ENCODE results near the gene FER. TPM values are rescaled to one million over a fixed set of nuclear protein-coding genes. Genes with fewer than 3 reads are reported as not detected.

The FER gene
- total and polyA plus RNA-seq, 9 of the 15 experiments (the other 6 are each of a cell fraction or from before 2014, with no cell fraction given) = 6.7 to 18.2 (median 8.9) TPM

DNA sequence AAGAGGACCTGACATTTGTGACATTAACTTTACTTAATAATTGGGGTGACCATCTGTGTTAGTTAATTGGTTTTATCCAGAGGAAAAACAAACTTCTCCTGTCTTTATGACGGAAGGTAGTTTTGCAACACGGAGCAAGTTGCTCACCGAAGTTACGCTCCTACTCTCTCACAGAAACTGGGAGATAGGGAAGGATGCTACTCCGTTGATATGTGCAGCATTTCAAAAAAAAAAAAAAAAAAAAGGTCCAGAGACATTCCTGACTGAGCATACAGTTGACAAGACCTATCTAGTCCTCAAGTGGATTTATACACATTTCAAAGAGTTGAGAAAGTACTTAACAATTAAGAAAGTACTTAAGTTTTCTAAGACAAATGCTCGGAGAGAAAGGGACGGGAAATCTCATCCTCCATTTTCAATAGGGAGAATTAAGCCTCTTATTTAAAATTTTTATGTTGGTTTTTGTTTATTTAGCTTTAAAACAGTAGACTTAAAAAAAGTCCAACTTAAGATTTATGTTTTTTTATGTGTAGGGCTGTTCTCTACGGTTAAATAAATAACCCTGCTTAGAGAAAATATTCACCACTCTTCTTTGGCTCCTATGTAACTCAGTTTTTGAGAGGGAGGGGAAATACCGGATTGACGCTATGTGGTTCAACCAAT lies 455 bp upstream of the FER start:
- H3K9me3 ChIP-seq (replicated peaks; ENCODE audit: control insufficient read depth, insufficient read depth, low read depth, low read length) = no peaks in the 10 kb centered on the region
- peak overlapping the region; percentile 84 for H3K4me2 ChIP-seq (ENCODE audit: insufficient read depth, low read length)
- no peak for ATAC-seq
- BruUV-seq (replicated peaks) = no TSS peak
- H3K9ac ChIP-seq (ENCODE audit: insufficient read depth in 1 of 2, low read depth in 2 of 2, low read length in 2 of 2) = peak overlapping the region in 1 of 2 experiments; percentile 88; a peak in 2 of 4 replicates
- peak overlapping the region; percentile 89 for H3K27ac ChIP-seq (ENCODE audit: extremely low read depth, low read depth, low read length)
- intact Hi-C loops (cut with micrococcal nuclease) (loop anchor here (5.0 kb wide), 1 partner anchor 225 kb away; no protein-coding TSS in a partner anchor), in situ Hi-C loops (cut with MboI) (no loop called here)
- H3K36me3 ChIP-seq (ENCODE audit: control insufficient read depth, insufficient read depth, low read length) = no peaks in the 10 kb centered on the region
- no peak for DNase-seq (ENCODE audit: extremely low read depth in 1 of 4, low spot score in 3 of 4)
- no peaks in the 10 kb centered on the region for H3K27me3 ChIP-seq (ENCODE audit: control insufficient read depth in 2 of 2, insufficient read depth in 2 of 2, low read length in 2 of 2)
- peaks cover 0 to 12% of the 10 kb centered on the region in 2 experiments; a peak in 1 of 5 replicates for H3K4me1 ChIP-seq (replicated peaks in 1 of 2; ENCODE audit: control insufficient read depth in 2 of 2, insufficient read depth in 2 of 2, low read length in 2 of 2)
- H2AFZ ChIP-seq (ENCODE audit: low read depth, low read length) = peak overlapping the region; percentile 92
- H3K79me2 ChIP-seq (ENCODE audit: control insufficient read depth, insufficient read depth, low read length) = peaks cover 14% of the 10 kb centered on the region; the same call in 2 of the 3 replicates
- no peaks in the 10 kb centered on the region for H4K20me1 ChIP-seq (replicated peaks; ENCODE audit: control insufficient read depth, insufficient read depth, low read length)
- FAIRE-seq = no peak
- POLR2A ChIA-PET = interaction anchor here (3.9 kb wide), 1 partner anchor 19 kb away, joined by 49 read pairs; no protein-coding TSS in a partner anchor
- H3K4me3 ChIP-seq = peak overlapping the region; percentile 67
- TF ChIP-seq PRDM10 (IDR thresholded peaks at IDR 0.05; ENCODE audit: partially characterized antibody) (peak; percentile 91), GTF2E2 (tag; IDR thresholded peaks at IDR 0.05) (0 out of 2 replicates have a peak, but pooled peaks have one; percentile 41), ZNF143 (CRISPR knock-in tag; IDR thresholded peaks at IDR 0.05) (no peak), RCOR1 (IDR thresholded peaks at IDR 0.05; ENCODE audit: borderline replicate concordance in 1 of 2, low read depth in 2 of 2, low read length in 2 of 2) (peak in 1 of 2 experiments; percentile 26; a peak in 1 of 4 replicates), CXXC5 (CRISPR knock-in tag; IDR thresholded peaks at IDR 0.05) (peak; percentile 23; the same call in 1 of the 2 replicates), ZNF384 (IDR thresholded peaks at IDR 0.05; ENCODE audit: low read depth, low read length) (0 out of 2 replicates have a peak, but pooled peaks have one; percentile 3), CTBP1 (IDR thresholded peaks at IDR 0.05; ENCODE audit: borderline replicate concordance) (no peak), FOXK2 (conservative IDR thresholded peaks at IDR 0.05 in 1 of 2, IDR thresholded peaks at IDR 0.05 in 1 of 2; ENCODE audit: low read depth in 2 of 2) (0 out of 4 replicates have a peak, but pooled peaks of 1 of the 2 experiments have one; percentile 42), TCF15 (CRISPR knock-in tag; IDR thresholded peaks at IDR 0.05) (no peak)
- CTCF ChIA-PET (ENCODE audit: low intra/inter-chr PET ratio) = no interaction called here
- no peaks in the 10 kb centered on the region for H3K9me1 ChIP-seq (ENCODE audit: control insufficient read depth, insufficient read depth, low read length)
- 34% methylated on average over 10 of the region's 10 CpGs for WGBS (ENCODE audit: insufficient coverage, low coverage, missing lambda C conversion rate)
